GM23338 (cell line): ENCODE results near the gene OR1I1.
A peak's percentile ranks its signal among the peaks of the same experiment; 100 is the strongest.

Source experiments
- CREB1 ChIP-seq: fragments of 250-450 bp; sonication (Bioruptor Pico); IDR thresholded peaks from 2 replicates; pipeline ENCODE4 v1.5.0; 2020; ENCODE audit warnings: low read depth, mild to moderate bottlenecking, moderate library complexity
- EZH2 ChIP-seq: fragments of 200-600 bp; sonication (generic); IDR thresholded peaks from one replicate; pipeline ENCODE4 v1.8.0; 2017; ENCODE audit warnings: antibody characterized with exemption, mild to moderate bottlenecking, low read depth; ENCODE audit not compliant: unreplicated experiment
- EZH2phosphoT487 ChIP-seq: fragments of 200-600 bp; sonication (generic); IDR thresholded peaks from one replicate; pipeline ENCODE4 v1.8.1; 2018; ENCODE audit warnings: antibody characterized with exemption; ENCODE audit not compliant: unreplicated experiment
- JUNB ChIP-seq: IDR thresholded peaks from one replicate; pipeline ENCODE4 v1.6.1; 2016; ENCODE audit warnings: antibody characterized with exemption; ENCODE audit not compliant: unreplicated experiment
- POLR2AphosphoS5 ChIP-seq: IDR thresholded peaks from 2 replicates; pipeline ENCODE4 v1.6.1; 2016; ENCODE audit warnings: antibody characterized with exemption, low read depth
- STAT1 ChIP-seq: IDR thresholded peaks from one replicate; pipeline ENCODE4 v1.6.1; 2016; ENCODE audit warnings: antibody characterized with exemption; ENCODE audit not compliant: unreplicated experiment
- ZNF114 ChIP-seq: fragments of 250-450 bp; sonication (Bioruptor Pico); IDR thresholded peaks from 2 replicates; pipeline ENCODE4 v1.5.0; 2020; ENCODE audit warnings: mild to moderate bottlenecking, moderate library complexity
- TF ChIP-seq, protein P1 (sequence below), 2 experiments: fragments of 200-600 bp in 1 of 2; sonication (generic) in 1 of 2; conservative IDR thresholded peaks; 2 replicates each; pipeline versions ENCODE4 v1.5.1 to v1.6.1; 2016 to 2017; ENCODE audit warnings: antibody characterized with exemption in 2 of 2, low read depth in 2 of 2, mild to moderate bottlenecking in 2 of 2, moderate library complexity in 1 of 2
- TF ChIP-seq, protein P2 (sequence below): IDR thresholded peaks from one replicate; pipeline ENCODE4 v1.6.1; 2018; ENCODE audit warnings: antibody characterized with exemption; ENCODE audit not compliant: unreplicated experiment
- TF ChIP-seq, protein P3 (sequence below): IDR thresholded peaks from 2 replicates; pipeline ENCODE4 v1.6.1; 2016; ENCODE audit warnings: antibody characterized with exemption

DNA sequence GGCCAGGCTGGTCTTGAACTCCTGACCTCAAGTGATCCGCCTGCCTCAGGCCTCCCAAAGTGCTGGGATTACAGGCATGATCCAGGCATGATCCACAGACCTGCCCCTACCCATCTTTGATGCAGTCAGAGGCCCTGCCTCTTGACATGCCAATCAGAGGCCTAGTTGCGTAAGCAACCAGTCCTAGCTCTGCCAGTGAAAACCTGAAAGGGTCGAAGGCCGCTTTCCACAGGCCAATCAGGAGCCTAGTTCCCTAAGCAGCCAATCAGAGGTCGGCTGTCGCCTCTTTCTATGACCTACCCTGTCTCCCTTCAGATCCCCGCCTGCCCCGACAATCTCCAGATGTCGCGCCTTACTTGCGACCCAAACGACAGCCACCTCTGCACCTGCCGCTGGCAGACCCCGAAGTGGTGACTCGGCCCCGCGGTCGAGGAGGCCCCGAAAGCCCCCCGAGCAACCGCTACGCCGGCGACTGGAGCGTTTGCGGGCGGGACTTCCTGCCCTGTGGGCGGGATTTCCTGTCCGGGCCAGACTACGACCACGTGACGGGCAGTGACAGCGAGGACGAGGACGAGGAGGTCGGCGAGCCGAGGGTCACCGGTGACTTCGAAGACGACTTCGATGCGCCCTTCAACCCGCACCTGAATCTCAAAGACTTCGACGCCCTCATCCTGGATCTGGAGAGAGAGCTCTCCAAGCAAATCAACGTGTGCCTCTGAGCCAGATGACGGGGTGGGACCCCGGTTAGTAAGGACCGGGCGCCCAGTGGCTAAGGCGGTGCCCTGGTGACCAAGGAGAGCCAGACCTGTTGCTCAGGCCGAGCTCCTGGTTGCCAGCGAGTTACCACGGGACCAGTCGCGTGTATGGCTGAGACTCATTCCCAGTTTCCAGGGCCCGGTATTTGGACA, 31.5 kb downstream of the OR1I1 start:
- TF ChIP-seq, protein P1, sequence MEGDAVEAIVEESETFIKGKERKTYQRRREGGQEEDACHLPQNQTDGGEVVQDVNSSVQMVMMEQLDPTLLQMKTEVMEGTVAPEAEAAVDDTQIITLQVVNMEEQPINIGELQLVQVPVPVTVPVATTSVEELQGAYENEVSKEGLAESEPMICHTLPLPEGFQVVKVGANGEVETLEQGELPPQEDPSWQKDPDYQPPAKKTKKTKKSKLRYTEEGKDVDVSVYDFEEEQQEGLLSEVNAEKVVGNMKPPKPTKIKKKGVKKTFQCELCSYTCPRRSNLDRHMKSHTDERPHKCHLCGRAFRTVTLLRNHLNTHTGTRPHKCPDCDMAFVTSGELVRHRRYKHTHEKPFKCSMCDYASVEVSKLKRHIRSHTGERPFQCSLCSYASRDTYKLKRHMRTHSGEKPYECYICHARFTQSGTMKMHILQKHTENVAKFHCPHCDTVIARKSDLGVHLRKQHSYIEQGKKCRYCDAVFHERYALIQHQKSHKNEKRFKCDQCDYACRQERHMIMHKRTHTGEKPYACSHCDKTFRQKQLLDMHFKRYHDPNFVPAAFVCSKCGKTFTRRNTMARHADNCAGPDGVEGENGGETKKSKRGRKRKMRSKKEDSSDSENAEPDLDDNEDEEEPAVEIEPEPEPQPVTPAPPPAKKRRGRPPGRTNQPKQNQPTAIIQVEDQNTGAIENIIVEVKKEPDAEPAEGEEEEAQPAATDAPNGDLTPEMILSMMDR (conservative IDR thresholded peaks at IDR 0.05; ENCODE audit: low read depth in 2 of 2), result no peak
- TF ChIP-seq POLR2AphosphoS5 (0 out of 2 replicates have a peak, but pooled peaks have one; percentile 25), JUNB (no peak), EZH2 (no peak), CREB1 (no peak), ZNF114 (CRISPR knock-in tag) (no peak), STAT1 (no peak), EZH2phosphoT487 (no peak)
- TF ChIP-seq, protein P2, sequence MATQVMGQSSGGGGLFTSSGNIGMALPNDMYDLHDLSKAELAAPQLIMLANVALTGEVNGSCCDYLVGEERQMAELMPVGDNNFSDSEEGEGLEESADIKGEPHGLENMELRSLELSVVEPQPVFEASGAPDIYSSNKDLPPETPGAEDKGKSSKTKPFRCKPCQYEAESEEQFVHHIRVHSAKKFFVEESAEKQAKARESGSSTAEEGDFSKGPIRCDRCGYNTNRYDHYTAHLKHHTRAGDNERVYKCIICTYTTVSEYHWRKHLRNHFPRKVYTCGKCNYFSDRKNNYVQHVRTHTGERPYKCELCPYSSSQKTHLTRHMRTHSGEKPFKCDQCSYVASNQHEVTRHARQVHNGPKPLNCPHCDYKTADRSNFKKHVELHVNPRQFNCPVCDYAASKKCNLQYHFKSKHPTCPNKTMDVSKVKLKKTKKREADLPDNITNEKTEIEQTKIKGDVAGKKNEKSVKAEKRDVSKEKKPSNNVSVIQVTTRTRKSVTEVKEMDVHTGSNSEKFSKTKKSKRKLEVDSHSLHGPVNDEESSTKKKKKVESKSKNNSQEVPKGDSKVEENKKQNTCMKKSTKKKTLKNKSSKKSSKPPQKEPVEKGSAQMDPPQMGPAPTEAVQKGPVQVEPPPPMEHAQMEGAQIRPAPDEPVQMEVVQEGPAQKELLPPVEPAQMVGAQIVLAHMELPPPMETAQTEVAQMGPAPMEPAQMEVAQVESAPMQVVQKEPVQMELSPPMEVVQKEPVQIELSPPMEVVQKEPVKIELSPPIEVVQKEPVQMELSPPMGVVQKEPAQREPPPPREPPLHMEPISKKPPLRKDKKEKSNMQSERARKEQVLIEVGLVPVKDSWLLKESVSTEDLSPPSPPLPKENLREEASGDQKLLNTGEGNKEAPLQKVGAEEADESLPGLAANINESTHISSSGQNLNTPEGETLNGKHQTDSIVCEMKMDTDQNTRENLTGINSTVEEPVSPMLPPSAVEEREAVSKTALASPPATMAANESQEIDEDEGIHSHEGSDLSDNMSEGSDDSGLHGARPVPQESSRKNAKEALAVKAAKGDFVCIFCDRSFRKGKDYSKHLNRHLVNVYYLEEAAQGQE, result no peak
- TF ChIP-seq, protein P3, sequence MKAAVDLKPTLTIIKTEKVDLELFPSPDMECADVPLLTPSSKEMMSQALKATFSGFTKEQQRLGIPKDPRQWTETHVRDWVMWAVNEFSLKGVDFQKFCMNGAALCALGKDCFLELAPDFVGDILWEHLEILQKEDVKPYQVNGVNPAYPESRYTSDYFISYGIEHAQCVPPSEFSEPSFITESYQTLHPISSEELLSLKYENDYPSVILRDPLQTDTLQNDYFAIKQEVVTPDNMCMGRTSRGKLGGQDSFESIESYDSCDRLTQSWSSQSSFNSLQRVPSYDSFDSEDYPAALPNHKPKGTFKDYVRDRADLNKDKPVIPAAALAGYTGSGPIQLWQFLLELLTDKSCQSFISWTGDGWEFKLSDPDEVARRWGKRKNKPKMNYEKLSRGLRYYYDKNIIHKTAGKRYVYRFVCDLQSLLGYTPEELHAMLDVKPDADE, result no peak
